ENCODE results near the gene OR10H5.

OR10H5 gene, protein sequence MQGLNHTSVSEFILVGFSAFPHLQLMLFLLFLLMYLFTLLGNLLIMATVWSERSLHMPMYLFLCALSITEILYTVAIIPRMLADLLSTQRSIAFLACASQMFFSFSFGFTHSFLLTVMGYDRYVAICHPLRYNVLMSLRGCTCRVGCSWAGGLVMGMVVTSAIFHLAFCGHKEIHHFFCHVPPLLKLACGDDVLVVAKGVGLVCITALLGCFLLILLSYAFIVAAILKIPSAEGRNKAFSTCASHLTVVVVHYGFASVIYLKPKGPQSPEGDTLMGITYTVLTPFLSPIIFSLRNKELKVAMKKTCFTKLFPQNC

GRCh38 chr19:15787611-15788155 is at the start of gene OR10H5:
Gene OR10H5 (plus strand): TSS chr19:15787661. CDS start chr19:15794049, 6,388 bp downstream.
- no peaks in the 10 kb centered on the region for H3K9me3 ChIP-seq (ENCODE audit: control insufficient read depth, low read length)
- no peak within 1 kb of the TSS for H3K9ac ChIP-seq
- no peak within 1 kb of the TSS for H3K4me2 ChIP-seq (ENCODE audit: low read length)
- no peaks in the 10 kb centered on the region for H3K36me3 ChIP-seq (ENCODE audit: control insufficient read depth, insufficient read depth, low read length)
- H3K27me3 ChIP-seq (ENCODE audit: control insufficient read depth, insufficient read depth, low read length), result no peaks in the 10 kb centered on the region
- no peak within 1 kb of the TSS for H3K27ac ChIP-seq
- no peaks in the 10 kb centered on the region for H3K4me1 ChIP-seq
- H2AFZ ChIP-seq, result no peak within 1 kb of the TSS
- no peaks in the 10 kb centered on the region for H3K79me2 ChIP-seq
- no peak for TF ChIP-seq CTCF (IDR thresholded peaks at IDR 0.05)
- H3K4me3 ChIP-seq (ENCODE audit: low read depth, low read length), result no peak within 1 kb of the TSS

GRCh38 chr19:15737722-15738121 is 49.7 kb upstream of the OR10H5 start, which contains the start of gene OR10H3:
Gene OR10H3 (plus strand): TSS chr19:15737985. CDS start chr19:15741393, 3,408 bp downstream.
- Histone ChIP-seq H3K27ac (no peak within 1 kb of the TSS), H3K79me2 (no peaks in the 10 kb centered on the region), H3K9ac (no peak within 1 kb of the TSS), H2AFZ (no peak within 1 kb of the TSS), H3K36me3 (ENCODE audit: control insufficient read depth, insufficient read depth, low read length) (no peaks in the 10 kb centered on the region), H3K4me3 (ENCODE audit: low read depth, low read length) (no peak within 1 kb of the TSS), H3K4me1 (no peaks in the 10 kb centered on the region), H3K27me3 (ENCODE audit: control insufficient read depth, insufficient read depth, low read length) (peaks cover 6% of the 10 kb centered on the region), H3K9me3 (ENCODE audit: control insufficient read depth, low read length) (no peaks in the 10 kb centered on the region), H3K4me2 (ENCODE audit: low read length) (no peak within 1 kb of the TSS)
- no peak for TF ChIP-seq CTCF (IDR thresholded peaks at IDR 0.05)

- Histone ChIP-seq H3K4me3 (ENCODE audit: low read depth, low read length) (no peak overlapping the region), H3K9ac (no peak overlapping the region), H3K4me1 (no peaks in the 10 kb centered on the region), H3K27me3 (ENCODE audit: control insufficient read depth, insufficient read depth, low read length) (peaks cover 6% of the 10 kb centered on the region), H3K4me2 (ENCODE audit: low read length) (no peak overlapping the region), H2AFZ (no peak overlapping the region), H3K79me2 (no peaks in the 10 kb centered on the region), H3K9me3 (ENCODE audit: control insufficient read depth, low read length) (no peaks in the 10 kb centered on the region), H3K36me3 (ENCODE audit: control insufficient read depth, insufficient read depth, low read length) (no peaks in the 10 kb centered on the region), H3K27ac (no peak overlapping the region)
- no peak for TF ChIP-seq CTCF (IDR thresholded peaks at IDR 0.05)
Observed at GRCh38 chr19:15740785-15741184, 46.7 kb upstream of the OR10H5 start.

DNA sequence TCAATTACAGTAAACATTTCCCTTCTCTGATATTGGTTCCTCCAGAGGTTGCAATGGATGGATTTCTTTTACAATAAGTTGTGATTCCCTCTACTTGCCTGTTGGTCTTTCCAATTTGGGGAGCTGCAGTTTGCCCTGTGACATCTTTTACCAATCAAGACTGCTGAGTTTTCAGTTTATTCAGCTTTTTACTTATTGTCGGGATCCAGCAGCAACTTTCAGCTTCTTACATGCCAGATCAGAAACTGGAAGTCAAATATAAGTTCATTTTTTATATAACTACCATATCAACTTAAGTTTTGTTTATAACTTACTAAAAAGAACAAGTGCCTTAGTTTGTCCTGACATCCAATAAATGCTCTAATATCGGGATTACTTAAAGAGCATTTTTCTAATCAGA is 39.2 kb upstream of the OR10H5 start:
- no peak overlapping the region for H3K4me2 ChIP-seq (ENCODE audit: low read length)
- TF ChIP-seq CTCF (IDR thresholded peaks at IDR 0.05), result no peak
- H3K4me1 ChIP-seq, result no peaks in the 10 kb centered on the region
- no peak overlapping the region for H3K4me3 ChIP-seq (ENCODE audit: low read depth, low read length)
- no peak overlapping the region for H2AFZ ChIP-seq
- no peak overlapping the region for H3K9ac ChIP-seq
- H3K36me3 ChIP-seq (ENCODE audit: control insufficient read depth, insufficient read depth, low read length), result no peaks in the 10 kb centered on the region
- no peak overlapping the region for H3K27ac ChIP-seq
- H3K9me3 ChIP-seq (ENCODE audit: control insufficient read depth, low read length), result no peaks in the 10 kb centered on the region
- H3K79me2 ChIP-seq, result no peaks in the 10 kb centered on the region
- no peaks in the 10 kb centered on the region for H3K27me3 ChIP-seq (ENCODE audit: control insufficient read depth, insufficient read depth, low read length)

- Histone ChIP-seq H3K79me2 (no peaks in the 10 kb centered on the region), H3K4me3 (ENCODE audit: low read depth, low read length) (no peak overlapping the region), H2AFZ (no peak overlapping the region), H3K27ac (no peak overlapping the region), H3K36me3 (ENCODE audit: control insufficient read depth, insufficient read depth, low read length) (no peaks in the 10 kb centered on the region), H3K27me3 (ENCODE audit: control insufficient read depth, insufficient read depth, low read length) (no peaks in the 10 kb centered on the region), H3K9ac (no peak overlapping the region), H3K9me3 (ENCODE audit: control insufficient read depth, low read length) (no peaks in the 10 kb centered on the region), H3K4me2 (ENCODE audit: low read length) (no peak overlapping the region), H3K4me1 (no peaks in the 10 kb centered on the region)
- no peak for TF ChIP-seq CTCF (IDR thresholded peaks at IDR 0.05)
Observed at GRCh38 chr19:15758379-15758778, 29.1 kb upstream of the OR10H5 start.
